ENCODE measurements around the gene SLC25A41. TPM values are rescaled to one million over a fixed set of nuclear protein-coding genes. Genes with fewer than 3 reads are reported as not detected.
"Not testable (repeated sequence)": the region's sequence is repeated elsewhere in the genome, so short reads cannot be mapped to it uniquely, and the experiment has no call there.

The SLC25A41 gene
- total RNA-seq, 6 experiments from 2014 or later: not detected

DNA sequence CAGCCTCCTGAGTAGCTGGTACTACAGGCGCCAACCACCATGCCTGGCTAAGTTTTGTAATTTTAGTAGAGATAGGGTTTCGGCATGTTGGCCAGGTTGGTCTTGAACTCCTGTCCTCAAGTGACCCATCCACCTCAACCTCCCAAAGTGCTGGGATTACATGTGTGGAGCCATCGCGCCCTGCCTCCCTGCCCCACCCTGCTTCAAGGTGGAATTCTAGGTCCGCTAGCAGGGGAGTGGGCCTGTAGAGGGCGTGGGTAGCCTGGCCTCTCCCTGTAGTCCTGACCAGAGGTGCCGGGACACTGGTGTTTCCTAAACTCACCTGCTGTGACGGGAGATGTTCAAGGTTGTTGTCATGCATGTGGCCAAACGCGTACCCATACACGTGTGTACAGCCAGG lies 398 bp downstream of the SLC25A41 start:
- no peaks in the 10 kb centered on the region for H3K36me3 Mint-ChIP-seq (ENCODE audit: low read depth)
- DNase-seq: no peak
- H3K9me3 Mint-ChIP-seq: no peaks in the 10 kb centered on the region
- H3K27ac Mint-ChIP-seq: no peak overlapping the region
- H3K4me3 Mint-ChIP-seq: no peak overlapping the region
- H3K27me3 Mint-ChIP-seq (ENCODE audit: insufficient read depth): peaks cover 9% of the 10 kb centered on the region
- H3K4me1 Mint-ChIP-seq (ENCODE audit: low read depth): no peaks in the 10 kb centered on the region
- TF ChIP-seq, protein P1, sequence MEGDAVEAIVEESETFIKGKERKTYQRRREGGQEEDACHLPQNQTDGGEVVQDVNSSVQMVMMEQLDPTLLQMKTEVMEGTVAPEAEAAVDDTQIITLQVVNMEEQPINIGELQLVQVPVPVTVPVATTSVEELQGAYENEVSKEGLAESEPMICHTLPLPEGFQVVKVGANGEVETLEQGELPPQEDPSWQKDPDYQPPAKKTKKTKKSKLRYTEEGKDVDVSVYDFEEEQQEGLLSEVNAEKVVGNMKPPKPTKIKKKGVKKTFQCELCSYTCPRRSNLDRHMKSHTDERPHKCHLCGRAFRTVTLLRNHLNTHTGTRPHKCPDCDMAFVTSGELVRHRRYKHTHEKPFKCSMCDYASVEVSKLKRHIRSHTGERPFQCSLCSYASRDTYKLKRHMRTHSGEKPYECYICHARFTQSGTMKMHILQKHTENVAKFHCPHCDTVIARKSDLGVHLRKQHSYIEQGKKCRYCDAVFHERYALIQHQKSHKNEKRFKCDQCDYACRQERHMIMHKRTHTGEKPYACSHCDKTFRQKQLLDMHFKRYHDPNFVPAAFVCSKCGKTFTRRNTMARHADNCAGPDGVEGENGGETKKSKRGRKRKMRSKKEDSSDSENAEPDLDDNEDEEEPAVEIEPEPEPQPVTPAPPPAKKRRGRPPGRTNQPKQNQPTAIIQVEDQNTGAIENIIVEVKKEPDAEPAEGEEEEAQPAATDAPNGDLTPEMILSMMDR (IDR thresholded peaks at IDR 0.05): no peak

DNA sequence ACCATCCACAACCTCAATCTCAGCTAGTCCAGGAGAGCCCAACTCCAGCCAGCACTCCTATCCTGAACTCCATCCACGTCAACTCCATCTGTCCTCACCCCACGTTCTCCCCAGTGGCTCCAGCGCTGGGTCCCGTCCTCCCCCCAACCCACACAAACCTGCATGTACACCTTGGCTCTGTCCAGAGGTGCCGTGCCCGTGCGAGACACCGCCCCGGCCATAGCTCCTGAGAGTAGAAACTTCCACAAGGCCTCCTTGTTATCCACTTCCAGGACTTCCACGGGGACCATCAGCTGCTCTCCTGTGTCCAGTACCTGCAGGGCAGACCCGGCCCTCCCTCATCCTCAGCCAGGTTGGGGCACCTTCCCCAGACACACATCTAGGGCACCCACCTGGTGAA lies 1.7 kb downstream of the SLC25A41 start:
- DNase-seq: no peak
- H3K27ac Mint-ChIP-seq: no peak overlapping the region
- peaks cover 9% of the 10 kb centered on the region for H3K27me3 Mint-ChIP-seq (ENCODE audit: insufficient read depth)
- no peaks in the 10 kb centered on the region for H3K9me3 Mint-ChIP-seq
- TF ChIP-seq, protein P1 (IDR thresholded peaks at IDR 0.05): no peak
- H3K4me3 Mint-ChIP-seq: no peak overlapping the region
- H3K4me1 Mint-ChIP-seq (ENCODE audit: low read depth): no peaks in the 10 kb centered on the region
- H3K36me3 Mint-ChIP-seq (ENCODE audit: low read depth): no peaks in the 10 kb centered on the region

DNA sequence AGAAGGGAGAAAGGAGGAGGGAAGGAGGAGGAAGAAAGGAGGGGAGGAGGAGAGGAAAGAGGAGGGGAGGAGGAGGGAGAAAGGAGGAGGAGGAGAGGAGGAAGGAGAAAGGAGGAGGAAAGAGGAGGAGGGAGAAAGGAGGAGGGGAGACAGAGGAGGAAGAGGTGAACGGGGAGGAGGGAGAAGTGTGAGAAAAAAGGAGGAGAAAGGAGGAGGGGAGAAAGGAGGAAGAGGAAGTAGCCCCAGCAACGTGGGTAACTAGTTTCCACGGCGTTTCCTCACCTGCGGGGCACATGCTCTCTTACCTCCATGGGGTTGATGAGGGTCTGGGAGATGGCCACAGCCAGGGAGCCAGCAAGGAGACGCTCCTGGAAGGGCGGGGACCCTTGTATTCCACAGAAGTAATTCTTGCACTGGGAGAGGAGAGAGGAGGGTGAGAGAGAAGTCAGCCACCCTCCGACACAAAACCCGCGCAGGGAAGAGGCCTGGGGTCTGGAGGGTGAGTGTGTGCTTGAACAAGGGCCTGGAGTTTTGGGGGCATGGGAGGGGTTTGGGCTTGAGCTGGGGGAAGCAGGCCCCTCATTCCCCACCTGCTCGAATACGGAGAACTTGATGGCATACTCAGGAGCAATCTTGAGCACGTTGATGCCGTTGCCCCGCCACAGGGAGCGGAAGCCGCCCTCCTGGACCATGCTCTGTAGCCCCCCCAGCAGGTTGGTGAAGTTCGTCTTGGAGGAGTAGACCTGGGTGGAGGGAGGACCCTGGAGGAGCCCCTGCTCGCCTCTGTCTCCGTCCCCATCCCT lies 3.9 kb downstream of the SLC25A41 start:
- Mint-ChIP-seq H3K27me3 (ENCODE audit: insufficient read depth) (peaks cover 12% of the 10 kb centered on the region), H3K9me3 (no peaks in the 10 kb centered on the region), H3K27ac (no peak overlapping the region), H3K4me3 (no peak overlapping the region), H3K4me1 (ENCODE audit: low read depth) (peaks cover 8% of the 10 kb centered on the region), H3K36me3 (ENCODE audit: low read depth) (peaks cover 6% of the 10 kb centered on the region)
- no peak for DNase-seq
- TF ChIP-seq, protein P1 (IDR thresholded peaks at IDR 0.05): no peak

DNA sequence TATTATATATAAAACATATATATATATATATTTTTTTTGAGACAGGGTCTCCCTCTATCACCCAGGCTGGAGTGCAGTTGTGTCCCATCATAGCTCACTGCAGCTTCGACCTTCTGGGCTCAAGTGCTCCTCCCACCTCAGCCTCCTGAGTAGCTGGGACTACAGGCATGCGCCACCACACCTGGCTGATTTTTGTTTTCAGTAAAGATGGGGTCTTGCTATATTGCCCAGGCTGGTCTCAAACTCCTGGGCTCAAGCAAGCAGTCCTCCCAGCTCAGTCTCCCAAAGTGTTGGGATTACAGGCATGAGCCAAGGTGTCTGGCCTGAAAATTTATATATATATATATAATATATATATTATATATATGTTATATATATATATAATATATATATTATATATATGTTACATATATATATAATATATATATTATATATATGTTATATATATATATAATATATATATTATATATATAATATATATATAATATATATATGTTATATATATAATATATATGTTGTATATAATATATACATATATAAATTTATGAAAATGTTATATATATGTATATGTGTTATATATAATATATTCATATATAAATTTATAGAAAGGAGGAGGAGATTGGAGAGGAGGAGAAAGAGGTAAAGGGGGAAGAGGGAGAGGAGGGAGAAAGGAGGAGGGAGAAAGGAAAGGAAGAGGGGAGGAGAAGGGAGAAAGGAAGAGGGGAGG lies 4.7 kb downstream of the SLC25A41 start:
- DNase-seq; H3K9me3 Mint-ChIP-seq; H3K36me3 Mint-ChIP-seq (ENCODE audit: low read depth); H3K27ac Mint-ChIP-seq; H3K4me3 Mint-ChIP-seq; H3K4me1 Mint-ChIP-seq (ENCODE audit: low read depth): not testable (repeated sequence)
- peaks cover 12% of the 10 kb centered on the region for H3K27me3 Mint-ChIP-seq (ENCODE audit: insufficient read depth)

DNA sequence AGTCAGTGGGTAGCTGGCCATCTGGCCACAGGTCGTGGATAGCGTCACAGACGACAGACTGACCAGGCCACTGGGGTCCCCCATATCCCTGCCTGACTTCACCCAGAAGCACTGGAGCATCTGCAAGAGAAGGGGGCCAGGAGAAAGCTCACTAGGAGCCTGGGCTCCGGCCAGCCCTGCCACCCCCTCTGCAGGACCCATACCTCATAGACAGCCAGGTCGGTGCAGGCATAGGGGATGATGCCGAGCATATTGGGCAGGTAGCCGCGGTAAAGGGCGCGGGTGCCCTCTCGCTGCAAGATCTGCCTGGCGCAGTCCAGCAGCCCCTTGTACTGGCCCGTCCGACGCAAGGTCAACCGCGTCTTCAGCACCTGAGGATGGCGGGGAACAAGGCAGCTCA lies 6.4 kb downstream of the SLC25A41 start:
- Mint-ChIP-seq H3K4me1 (ENCODE audit: low read depth) (peaks cover 23% of the 10 kb centered on the region), H3K36me3 (ENCODE audit: low read depth) (peaks cover 9% of the 10 kb centered on the region), H3K27ac (no peak overlapping the region), H3K4me3 (no peak overlapping the region), H3K9me3 (no peaks in the 10 kb centered on the region), H3K27me3 (ENCODE audit: insufficient read depth) (peaks cover 14% of the 10 kb centered on the region)
- TF ChIP-seq, protein P1 (IDR thresholded peaks at IDR 0.05): no peak
- DNase-seq: no peak
